ENCODE measurements around the gene RBM19.

DNA sequence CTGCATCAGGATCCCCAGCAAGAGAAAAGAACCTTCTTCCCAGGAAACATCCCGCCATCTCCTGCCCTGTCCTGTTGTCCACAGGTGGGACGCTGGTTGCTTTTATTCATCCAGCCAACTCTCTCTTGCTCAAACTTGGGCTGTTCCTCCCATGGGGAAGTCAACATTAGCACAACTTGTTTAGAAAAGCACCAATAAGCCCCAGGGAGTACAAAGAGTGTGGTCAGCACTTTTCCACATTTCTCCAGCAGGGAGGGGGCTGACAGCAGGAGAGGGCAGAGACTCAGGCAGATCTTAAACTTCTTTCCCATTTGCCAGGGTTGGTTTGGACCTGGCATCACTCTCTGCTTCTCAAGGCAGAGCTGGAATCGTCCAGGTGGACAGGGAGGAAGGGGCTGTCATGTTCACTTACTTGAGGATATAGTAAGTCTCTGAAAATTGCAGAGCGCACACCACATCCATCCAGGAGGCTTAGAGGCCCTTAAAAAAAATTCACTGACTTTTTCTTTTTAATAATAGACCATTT lies 74.9 kb downstream of the RBM19 start:
- TF ChIP-seq YY1 (IDR thresholded peaks at IDR 0.05; ENCODE audit: insufficient read depth, insufficient read length) (no peak), ZNF274 (IDR thresholded peaks at IDR 0.05; ENCODE audit: low read depth, low read length) (no peak)

All from NT2/D1 (cell line).